K562 (cell line): ENCODE results near the gene GJB2. TPM values are rescaled to one million over a fixed set of nuclear protein-coding genes. Genes with fewer than 3 reads are reported as not detected.

Experiments used
- ATAC-seq: fragments of 200-7000 bp; cut with Tn5 transposase; 3 replicates; pipeline ENCODE4 v1.9.1; 2020; ENCODE audit warnings: moderate library complexity
- BruUV-seq: library from RNA; stranded (reverse); fragments of 400-500 nt; replicated peaks from 2 replicates; lab custom pipeline; 2021; lab: Mats Ljungman, UMichigan
- CTCF ChIA-PET: fragments of 300-600 bp; formaldehyde crosslinking; extraction: SDS; loops from one replicate; lab custom pipeline; 2021; ENCODE audit warnings: low intra/inter-chr PET ratio; lab: Yijun Ruan, JAX
- POLR2A ChIA-PET: fragments of 300-600, 350-650 bp; sonication (Branson Sonifier 250); formaldehyde crosslinking; extraction: SDS; loops from one replicate; lab custom pipeline; 2021; ENCODE audit warnings: antibody characterized with exemption, inconsistent platforms; lab: Yijun Ruan, JAX
- DNase-seq, 4 experiments: peaks; one replicate each; pipeline versions ENCODE4 v3.0.0 to v3.0.0-alpha.2; 2011 to 2018; ENCODE audit warnings: low spot score in 3 of 4, mixed read lengths in 3 of 4; ENCODE audit errors: extremely low read depth in 1 of 4
- FAIRE-seq: peaks from 2 replicates; lab custom pipeline; 2011; peaks lifted over from hg19 to GRCh38; lab: Jason Lieb, UNC
- H2AFZ ChIP-seq: 2 replicates; pipeline ENCODE4 v1.6.0; 2011; ENCODE audit warnings: low read depth, low read length, control low read depth, inconsistent platforms
- H3K27ac ChIP-seq: fragments of 200-600 bp; 3 replicates; pipeline ENCODE4 v1.8.0; 2011; ENCODE audit warnings: low read depth, mild to moderate bottlenecking, control low read depth, inconsistent platforms, low read length, moderate library complexity, mixed read lengths; ENCODE audit errors: extremely low read depth
- H3K27me3 ChIP-seq, 2 experiments: fragments of 300-600 bp in 1 of 2; 2 replicates in 1 of 2; 3 replicates in 1 of 2; pipeline versions ENCODE4 v1.6.0 to v1.8.0; 2011; ENCODE audit warnings: inconsistent platforms in 2 of 2, low read length in 2 of 2, mild to moderate bottlenecking in 1 of 2, mixed read lengths in 1 of 2, moderate library complexity in 1 of 2; ENCODE audit not compliant: control insufficient read depth in 2 of 2, insufficient read depth in 2 of 2
- H3K36me3 ChIP-seq: fragments of 300-600 bp; 3 replicates; pipeline ENCODE4 v1.8.0; 2011; ENCODE audit warnings: mild to moderate bottlenecking, low read length, inconsistent platforms; ENCODE audit not compliant: control insufficient read depth, insufficient read depth
- H3K4me1 ChIP-seq, 2 experiments: fragments of 200-600 bp in 1 of 2; replicated peaks in 1 of 2; 2 replicates in 1 of 2; 3 replicates in 1 of 2; pipeline versions ENCODE4 v1.5.1 to v1.8.0; 2011; ENCODE audit warnings: inconsistent platforms in 2 of 2, low read length in 2 of 2, mild to moderate bottlenecking in 1 of 2, mixed read lengths in 1 of 2, moderate library complexity in 1 of 2; ENCODE audit not compliant: control insufficient read depth in 2 of 2, insufficient read depth in 2 of 2
- H3K4me2 ChIP-seq: 2 replicates; pipeline ENCODE4 v1.6.1; 2011; ENCODE audit warnings: low read length, control low read depth, inconsistent platforms, mixed read lengths; ENCODE audit not compliant: insufficient read depth
- H3K4me3 ChIP-seq: fragments of 200-600 bp; sonication (generic), shearing (Covaris generic); 2 replicates; pipeline ENCODE4 v1.5.1; 2016; ENCODE audit warnings: control low read depth, inconsistent platforms
- H3K79me2 ChIP-seq: fragments of 200-600 bp; 3 replicates; pipeline ENCODE4 v1.8.0; 2011; ENCODE audit warnings: low read length, inconsistent platforms; ENCODE audit not compliant: control insufficient read depth, insufficient read depth
- H3K9ac ChIP-seq, 2 experiments: 2 replicates each; pipeline versions ENCODE4 v1.6.0 to v1.6.1; 2011; ENCODE audit warnings: low read depth in 2 of 2, low read length in 2 of 2, control low read depth in 1 of 2, inconsistent platforms in 1 of 2, mild to moderate bottlenecking in 1 of 2, mixed read lengths in 1 of 2; ENCODE audit not compliant: insufficient read depth in 1 of 2
- H3K9me1 ChIP-seq: one replicate; pipeline ENCODE4 v1.6.0; 2011; ENCODE audit warnings: inconsistent platforms, mild to moderate bottlenecking, low read length, moderate library complexity; ENCODE audit not compliant: control insufficient read depth, insufficient read depth
- H3K9me3 ChIP-seq: replicated peaks from 2 replicates; pipeline ENCODE4 v1.5.1; 2011; ENCODE audit warnings: low read depth, low read length, inconsistent platforms; ENCODE audit not compliant: control insufficient read depth, insufficient read depth
- H4K20me1 ChIP-seq: replicated peaks from 2 replicates; pipeline ENCODE4 v1.6.1; 2011; ENCODE audit warnings: low read length, inconsistent platforms, mixed read lengths; ENCODE audit not compliant: control insufficient read depth, insufficient read depth
- CXXC5 ChIP-seq: fragments of 250-450 bp; sonication (Bioruptor Pico); IDR thresholded peaks from 2 replicates; pipeline ENCODE4 v1.8.0; 2022; ENCODE audit warnings: inconsistent platforms, mild to moderate bottlenecking, moderate library complexity
- HES1 ChIP-seq: fragments of 450-650 bp; IDR thresholded peaks from 2 replicates; pipeline ENCODE4 v1.6.1; 2016; ENCODE audit warnings: low read depth, mild to moderate bottlenecking, moderate library complexity
- PHF20 ChIP-seq: fragments of 450-650 bp; IDR thresholded peaks from 2 replicates; pipeline ENCODE4 v1.6.1; 2018; ENCODE audit not compliant: partially characterized antibody
- XRCC5 ChIP-seq: fragments of 200-400 bp; formaldehyde crosslinking; IDR thresholded peaks from 2 replicates; pipeline ENCODE4 v1.6.1; 2017; ENCODE audit warnings: low read depth, mild to moderate bottlenecking, low read length
- ZNF785 ChIP-seq: fragments of 250-450 bp; sonication (Bioruptor Pico); IDR thresholded peaks from 2 replicates; pipeline ENCODE4 v1.4.0; 2020; ENCODE audit warnings: mild to moderate bottlenecking
- WGBS: fragments of 100-300 bp; shearing (Covaris generic); methylation state at CpG from one replicate; pipeline ENCODE4 v1.1.6; 2016; ENCODE audit warnings: low coverage, mixed read lengths; ENCODE audit not compliant: insufficient coverage; ENCODE audit errors: missing lambda C conversion rate; 5-methylcytosine and 5-hydroxymethylcytosine counted together
- in situ Hi-C: fragments of 300-500 bp; cut with MboI; formaldehyde crosslinking; loops from 4 replicates; pipeline ENCODE4 v1.15.0; 2018; ENCODE audit warnings: inconsistent platforms, mixed read lengths
- intact Hi-C: fragments of 100-400 bp; cut with micrococcal nuclease; formaldehyde crosslinking; loops from 2 replicates; pipeline ENCODE4 v1.14.2; 2022
- polyA plus RNA-seq, 8 experiments: library from polyadenylated mRNA; depleted of rRNA in 4 of 8; stranded (reverse) in 5 of 8; unstranded in 3 of 8; fragments of >200 nt; fragmentation: Nextera tagmentation in 2 of 8; fragmentation: Illumina TruSeq in 1 of 8; extraction: Ambion mirVana in 2 of 8; extraction: Trizol in 1 of 8; gene quantifications; 2 replicates each; pipeline versions ENCODE4 v1.2.1 to v1.2.3, GENCODE V29; 2011 to 2014; ENCODE audit warnings: inconsistent platforms in 1 of 8, missing spikeins in 1 of 8
- total RNA-seq, 7 experiments: library from RNA; depleted of rRNA in 6 of 7; stranded (reverse); fragments of >200 nt in 6 of 7; fragmentation: Illumina TruSeq in 2 of 7; extraction: Trizol in 2 of 7; gene quantifications; 2 replicates each; pipeline versions ENCODE4 v1.2.1 to v1.2.3, GENCODE V29; 2011 to 2021; ENCODE audit warnings: low replicate concordance in 1 of 7

GJB2 gene
- total and polyA plus RNA-seq, 9 of the 15 experiments (the other 6 are each of a cell fraction or from before 2014, with no cell fraction given), result not detected

GRCh38 chr13:20227730-20228129 lies 35.0 kb upstream of the GJB2 start:
- BruUV-seq, result no TSS peak
- intact Hi-C loops (no loop called here), in situ Hi-C loops (no loop called here)

GRCh38 chr13:20227288-20227687 lies 34.5 kb upstream of the GJB2 start:
- POLR2A ChIA-PET, result no interaction called here
- no peak for ATAC-seq
- no peaks in the 10 kb centered on the region for H4K20me1 ChIP-seq

More at GRCh38 chr13:20227730-20228129, 35.0 kb upstream of the GJB2 start:
- Histone ChIP-seq H4K20me1 (no peaks in the 10 kb centered on the region), H3K9ac (no peak overlapping the region), H3K9me3 (no peaks in the 10 kb centered on the region), H3K4me1 (no peaks in the 10 kb centered on the region; a peak in 1 of 5 replicates), H3K36me3 (no peaks in the 10 kb centered on the region), H3K4me3 (no peak overlapping the region), H2AFZ (no peak overlapping the region), H3K79me2 (no peaks in the 10 kb centered on the region), H3K27me3 (peaks cover 3 to 42% of the 10 kb centered on the region in 2 experiments; a peak in 3 of 5 replicates), H3K4me2 (no peak overlapping the region), H3K27ac (no peak overlapping the region), H3K9me1 (no peaks in the 10 kb centered on the region)
- DNase-seq (no peak), FAIRE-seq (no peak), ATAC-seq (no peak)
- POLR2A ChIA-PET, result no interaction called here
- CTCF ChIA-PET, result no interaction called here
- no peak for TF ChIP-seq PHF20
- 0% methylated on average over 3 of the region's 6 CpGs for WGBS

More at GRCh38 chr13:20227288-20227687, 34.5 kb upstream of the GJB2 start:
- no peak overlapping the region for H3K4me2 ChIP-seq
- no peak for DNase-seq
- H3K36me3 ChIP-seq, result no peaks in the 10 kb centered on the region
- H2AFZ ChIP-seq, result no peak overlapping the region
- WGBS, result 5% methylated on average over 5 of the region's 8 CpGs
- no peak overlapping the region for H3K27ac ChIP-seq
- no peaks in the 10 kb centered on the region; a peak in 1 of 5 replicates for H3K4me1 ChIP-seq
- in situ Hi-C loops, result no loop called here
- H3K79me2 ChIP-seq, result no peaks in the 10 kb centered on the region
- no peak for TF ChIP-seq ZNF785 (CRISPR knock-in tag)
- no peak for TF ChIP-seq XRCC5
- no peak for TF ChIP-seq CXXC5 (CRISPR knock-in tag)
- no peak for TF ChIP-seq HES1
- CTCF ChIA-PET, result no interaction called here
- no peaks in the 10 kb centered on the region for H3K9me1 ChIP-seq
- intact Hi-C loops, result no loop called here
- no peaks in the 10 kb centered on the region for H3K9me3 ChIP-seq
- no TSS peak for BruUV-seq
- no peak for FAIRE-seq
- no peak overlapping the region for H3K9ac ChIP-seq
- H3K27me3 ChIP-seq, result peaks cover 0 to 37% of the 10 kb centered on the region in 2 experiments; a peak in 3 of 5 replicates
- no peak overlapping the region for H3K4me3 ChIP-seq
